GM12878 (cell line): Measurements from ENCODE around the gene ARAP2. TPM values are rescaled to one million over a fixed set of nuclear protein-coding genes. Genes with fewer than 3 reads are reported as not detected.
A peak's percentile ranks its signal among the peaks of the same experiment; 100 is the strongest.

Experiments
- ASH2L ChIP-seq: fragments of 300-600, 200-600 bp; sonication (generic); IDR thresholded peaks from 2 replicates; pipeline ENCODE4 v1.6.1; 2017; ENCODE audit warnings: low read depth, mild to moderate bottlenecking, borderline replicate concordance
- CHD2 ChIP-seq: IDR thresholded peaks from 2 replicates; pipeline ENCODE4 v1.6.1; 2011; ENCODE audit warnings: low read depth, low read length, improper control_type of control experiment, borderline replicate concordance
- FOS ChIP-seq: IDR thresholded peaks from 3 replicates; pipeline ENCODE4 v1.6.1; 2011; ENCODE audit warnings: borderline replicate concordance; ENCODE audit not compliant: insufficient read length; ENCODE audit errors: extremely low read depth
- HDGF ChIP-seq: fragments of 450-650 bp; IDR thresholded peaks from 2 replicates; pipeline ENCODE4 v1.6.1; 2016; ENCODE audit warnings: antibody characterized with exemption
- KAT2A ChIP-seq: conservative IDR thresholded peaks from 2 replicates; pipeline ENCODE4 v1.6.1; 2011; ENCODE audit warnings: low read depth, low read length; ENCODE audit not compliant: control insufficient read depth
- MEF2A ChIP-seq: IDR thresholded peaks from 2 replicates; pipeline ENCODE4 v1.6.1; 2011; ENCODE audit warnings: low read depth, mild to moderate bottlenecking, low read length, moderate library complexity; ENCODE audit not compliant: insufficient read depth
- NFYA ChIP-seq: IDR thresholded peaks from 2 replicates; pipeline ENCODE4 v1.6.1; 2011; ENCODE audit warnings: low read depth, mild to moderate bottlenecking, low read length, improper control_type of control experiment, borderline replicate concordance
- NR2C1 ChIP-seq: fragments of 450-650 bp; IDR thresholded peaks from 2 replicates; pipeline ENCODE4 v1.6.1; 2017; ENCODE audit warnings: antibody characterized with exemption, mild to moderate bottlenecking, moderate library complexity
- SMARCA5 ChIP-seq: fragments of 450-650 bp; IDR thresholded peaks from 2 replicates; pipeline ENCODE4 v1.6.1; 2017; ENCODE audit warnings: mild to moderate bottlenecking
- SP1 ChIP-seq: IDR thresholded peaks from one replicate; pipeline ENCODE4 v1.6.1; 2011; ENCODE audit warnings: low read depth, low read length
- SRF ChIP-seq, 2 experiments: IDR thresholded peaks; 2 replicates each; pipeline ENCODE4 v1.6.1; 2011; ENCODE audit warnings: low read depth in 2 of 2, low read length in 2 of 2, mild to moderate bottlenecking in 1 of 2, moderate library complexity in 1 of 2
- SUPT20H ChIP-seq: IDR thresholded peaks from 2 replicates; pipeline ENCODE4 v1.6.1; 2011; ENCODE audit warnings: low read depth, mild to moderate bottlenecking, low read length, moderate library complexity, borderline replicate concordance; ENCODE audit not compliant: control insufficient read depth
- WRNIP1 ChIP-seq: IDR thresholded peaks from 2 replicates; pipeline ENCODE4 v1.6.1; 2011; ENCODE audit warnings: low read depth, low read length, improper control_type of control experiment, borderline replicate concordance
- ZNF384 ChIP-seq: IDR thresholded peaks from 2 replicates; pipeline ENCODE4 v1.6.1; 2012; ENCODE audit warnings: low read depth, mild to moderate bottlenecking, low read length, improper control_type of control experiment, borderline replicate concordance
- ZNF622 ChIP-seq: fragments of 450-650 bp; IDR thresholded peaks from 2 replicates; pipeline ENCODE4 v1.6.1; 2017; ENCODE audit warnings: mild to moderate bottlenecking, inconsistent platforms
- polyA plus RNA-seq, 11 experiments: library from polyadenylated mRNA; depleted of rRNA in 4 of 11; unstranded in 6 of 11; stranded (reverse) in 5 of 11; fragments of >200 nt; fragmentation: Nextera tagmentation in 4 of 11; fragmentation: Illumina TruSeq in 1 of 11; extraction: Ambion mirVana in 4 of 11; extraction: Trizol in 1 of 11; gene quantifications; 1 replicate in 1 of 11; 2 replicates in 10 of 11; pipeline versions ENCODE4 v1.2.1 to v1.2.3, GENCODE V29; 2011 to 2016; ENCODE audit warnings: inconsistent platforms in 2 of 11, missing spikeins in 2 of 11, low read depth in 1 of 11
- total RNA-seq, 4 experiments: library from RNA; depleted of rRNA in 3 of 4; stranded (reverse); fragments of >200 nt in 3 of 4; fragmentation: Illumina TruSeq in 1 of 4; extraction: Trizol in 1 of 4; gene quantifications; 2 replicates each; pipeline versions ENCODE4 v1.2.1 to v1.2.3, GENCODE V29; 2013 to 2021
- TF ChIP-seq, protein P1 (sequence below): IDR thresholded peaks from 2 replicates; pipeline ENCODE4 v1.6.1; 2012; ENCODE audit warnings: mild to moderate bottlenecking, low read depth, low read length
- TF ChIP-seq, protein P2 (sequence below): fragments of 450-650 bp; conservative IDR thresholded peaks from 2 replicates; pipeline ENCODE4 v1.6.1; 2017; ENCODE audit warnings: mild to moderate bottlenecking, moderate library complexity
- TF ChIP-seq, protein P3 (sequence below): fragments of 450-650 bp; formaldehyde crosslinking; IDR thresholded peaks from 2 replicates; pipeline ENCODE4 v1.4.0; 2022; ENCODE audit warnings: mild to moderate bottlenecking, moderate library complexity
- TF ChIP-seq, protein P4 (sequence below): fragments of 450-650 bp; IDR thresholded peaks from 2 replicates; pipeline ENCODE4 v1.6.1; 2017; ENCODE audit warnings: mild to moderate bottlenecking
- TF ChIP-seq, protein P5 (sequence below): IDR thresholded peaks from 2 replicates; pipeline ENCODE4 v1.6.1; 2012; ENCODE audit warnings: low read depth, low read length, improper control_type of control experiment

Gene ARAP2
- total and polyA plus RNA-seq, 10 of the 15 experiments (the other 5 are each of a cell fraction or from before 2014, with no cell fraction given), result 5.4 to 36.1 (median 12.2) TPM

DNA sequence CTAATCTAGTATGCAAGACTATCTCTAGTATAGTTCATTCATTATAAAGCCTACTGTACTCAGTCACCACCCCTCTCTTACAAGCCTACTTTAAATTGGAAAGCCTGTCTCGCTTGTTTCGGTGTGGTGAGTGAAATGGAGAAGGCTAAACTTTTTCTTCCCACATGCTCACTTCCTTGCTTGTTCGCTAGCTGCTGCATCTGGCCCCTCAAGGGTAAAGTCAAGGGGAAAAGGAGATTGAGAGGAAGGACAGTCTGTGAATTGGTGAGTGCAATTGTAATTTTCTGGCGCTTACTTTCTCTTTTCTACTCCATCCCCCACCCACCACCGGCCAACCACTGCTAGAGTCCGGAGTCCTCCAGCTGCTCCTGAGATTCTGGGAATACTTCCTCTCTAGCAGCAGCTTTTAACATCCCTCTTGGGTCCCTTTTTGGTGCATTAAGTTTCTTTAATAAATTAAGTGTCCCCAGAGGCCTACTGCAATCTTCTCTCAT is 12.1 kb upstream of the ARAP2 start (continued):
- TF ChIP-seq, protein P1, sequence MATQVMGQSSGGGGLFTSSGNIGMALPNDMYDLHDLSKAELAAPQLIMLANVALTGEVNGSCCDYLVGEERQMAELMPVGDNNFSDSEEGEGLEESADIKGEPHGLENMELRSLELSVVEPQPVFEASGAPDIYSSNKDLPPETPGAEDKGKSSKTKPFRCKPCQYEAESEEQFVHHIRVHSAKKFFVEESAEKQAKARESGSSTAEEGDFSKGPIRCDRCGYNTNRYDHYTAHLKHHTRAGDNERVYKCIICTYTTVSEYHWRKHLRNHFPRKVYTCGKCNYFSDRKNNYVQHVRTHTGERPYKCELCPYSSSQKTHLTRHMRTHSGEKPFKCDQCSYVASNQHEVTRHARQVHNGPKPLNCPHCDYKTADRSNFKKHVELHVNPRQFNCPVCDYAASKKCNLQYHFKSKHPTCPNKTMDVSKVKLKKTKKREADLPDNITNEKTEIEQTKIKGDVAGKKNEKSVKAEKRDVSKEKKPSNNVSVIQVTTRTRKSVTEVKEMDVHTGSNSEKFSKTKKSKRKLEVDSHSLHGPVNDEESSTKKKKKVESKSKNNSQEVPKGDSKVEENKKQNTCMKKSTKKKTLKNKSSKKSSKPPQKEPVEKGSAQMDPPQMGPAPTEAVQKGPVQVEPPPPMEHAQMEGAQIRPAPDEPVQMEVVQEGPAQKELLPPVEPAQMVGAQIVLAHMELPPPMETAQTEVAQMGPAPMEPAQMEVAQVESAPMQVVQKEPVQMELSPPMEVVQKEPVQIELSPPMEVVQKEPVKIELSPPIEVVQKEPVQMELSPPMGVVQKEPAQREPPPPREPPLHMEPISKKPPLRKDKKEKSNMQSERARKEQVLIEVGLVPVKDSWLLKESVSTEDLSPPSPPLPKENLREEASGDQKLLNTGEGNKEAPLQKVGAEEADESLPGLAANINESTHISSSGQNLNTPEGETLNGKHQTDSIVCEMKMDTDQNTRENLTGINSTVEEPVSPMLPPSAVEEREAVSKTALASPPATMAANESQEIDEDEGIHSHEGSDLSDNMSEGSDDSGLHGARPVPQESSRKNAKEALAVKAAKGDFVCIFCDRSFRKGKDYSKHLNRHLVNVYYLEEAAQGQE, result no peak
- no peak for TF ChIP-seq CHD2
- no peak for TF ChIP-seq KAT2A
- TF ChIP-seq SMARCA5, result no peak
- no peak for TF ChIP-seq SP1
- TF ChIP-seq ZNF622, result no peak
- TF ChIP-seq, protein P2, sequence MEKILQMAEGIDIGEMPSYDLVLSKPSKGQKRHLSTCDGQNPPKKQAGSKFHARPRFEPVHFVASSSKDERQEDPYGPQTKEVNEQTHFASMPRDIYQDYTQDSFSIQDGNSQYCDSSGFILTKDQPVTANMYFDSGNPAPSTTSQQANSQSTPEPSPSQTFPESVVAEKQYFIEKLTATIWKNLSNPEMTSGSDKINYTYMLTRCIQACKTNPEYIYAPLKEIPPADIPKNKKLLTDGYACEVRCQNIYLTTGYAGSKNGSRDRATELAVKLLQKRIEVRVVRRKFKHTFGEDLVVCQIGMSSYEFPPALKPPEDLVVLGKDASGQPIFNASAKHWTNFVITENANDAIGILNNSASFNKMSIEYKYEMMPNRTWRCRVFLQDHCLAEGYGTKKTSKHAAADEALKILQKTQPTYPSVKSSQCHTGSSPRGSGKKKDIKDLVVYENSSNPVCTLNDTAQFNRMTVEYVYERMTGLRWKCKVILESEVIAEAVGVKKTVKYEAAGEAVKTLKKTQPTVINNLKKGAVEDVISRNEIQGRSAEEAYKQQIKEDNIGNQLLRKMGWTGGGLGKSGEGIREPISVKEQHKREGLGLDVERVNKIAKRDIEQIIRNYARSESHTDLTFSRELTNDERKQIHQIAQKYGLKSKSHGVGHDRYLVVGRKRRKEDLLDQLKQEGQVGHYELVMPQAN, result no peak
- no peak for TF ChIP-seq WRNIP1
- TF ChIP-seq ASH2L, result no peak
- no peak for TF ChIP-seq NFYA
- TF ChIP-seq, protein P3, sequence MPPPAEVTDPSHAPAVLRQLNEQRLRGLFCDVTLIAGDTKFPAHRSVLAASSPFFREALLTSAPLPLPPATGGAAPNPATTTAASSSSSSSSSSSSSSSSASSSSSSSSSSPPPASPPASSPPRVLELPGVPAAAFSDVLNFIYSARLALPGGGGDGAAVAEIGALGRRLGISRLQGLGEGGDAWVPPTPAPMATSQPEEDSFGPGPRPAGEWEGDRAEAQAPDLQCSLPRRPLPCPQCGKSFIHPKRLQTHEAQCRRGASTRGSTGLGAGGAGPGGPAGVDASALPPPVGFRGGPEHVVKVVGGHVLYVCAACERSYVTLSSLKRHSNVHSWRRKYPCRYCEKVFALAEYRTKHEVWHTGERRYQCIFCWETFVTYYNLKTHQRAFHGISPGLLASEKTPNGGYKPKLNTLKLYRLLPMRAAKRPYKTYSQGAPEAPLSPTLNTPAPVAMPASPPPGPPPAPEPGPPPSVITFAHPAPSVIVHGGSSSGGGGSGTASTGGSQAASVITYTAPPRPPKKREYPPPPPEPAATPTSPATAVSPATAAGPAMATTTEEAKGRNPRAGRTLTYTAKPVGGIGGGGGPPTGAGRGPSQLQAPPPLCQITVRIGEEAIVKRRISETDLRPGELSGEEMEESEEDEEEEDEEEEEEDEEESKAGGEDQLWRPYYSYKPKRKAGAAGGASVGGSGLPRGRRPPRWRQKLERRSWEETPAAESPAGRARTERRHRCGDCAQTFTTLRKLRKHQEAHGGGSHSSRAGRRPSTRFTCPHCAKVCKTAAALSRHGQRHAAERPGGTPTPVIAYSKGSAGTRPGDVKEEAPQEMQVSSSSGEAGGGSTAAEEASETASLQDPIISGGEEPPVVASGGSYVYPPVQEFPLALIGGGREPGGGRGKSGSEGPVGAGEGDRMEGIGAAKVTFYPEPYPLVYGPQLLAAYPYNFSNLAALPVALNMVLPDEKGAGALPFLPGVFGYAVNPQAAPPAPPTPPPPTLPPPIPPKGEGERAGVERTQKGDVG (CRISPR knock-in tag), result no peak
- TF ChIP-seq ZNF384, result no peak
- TF ChIP-seq, protein P4, sequence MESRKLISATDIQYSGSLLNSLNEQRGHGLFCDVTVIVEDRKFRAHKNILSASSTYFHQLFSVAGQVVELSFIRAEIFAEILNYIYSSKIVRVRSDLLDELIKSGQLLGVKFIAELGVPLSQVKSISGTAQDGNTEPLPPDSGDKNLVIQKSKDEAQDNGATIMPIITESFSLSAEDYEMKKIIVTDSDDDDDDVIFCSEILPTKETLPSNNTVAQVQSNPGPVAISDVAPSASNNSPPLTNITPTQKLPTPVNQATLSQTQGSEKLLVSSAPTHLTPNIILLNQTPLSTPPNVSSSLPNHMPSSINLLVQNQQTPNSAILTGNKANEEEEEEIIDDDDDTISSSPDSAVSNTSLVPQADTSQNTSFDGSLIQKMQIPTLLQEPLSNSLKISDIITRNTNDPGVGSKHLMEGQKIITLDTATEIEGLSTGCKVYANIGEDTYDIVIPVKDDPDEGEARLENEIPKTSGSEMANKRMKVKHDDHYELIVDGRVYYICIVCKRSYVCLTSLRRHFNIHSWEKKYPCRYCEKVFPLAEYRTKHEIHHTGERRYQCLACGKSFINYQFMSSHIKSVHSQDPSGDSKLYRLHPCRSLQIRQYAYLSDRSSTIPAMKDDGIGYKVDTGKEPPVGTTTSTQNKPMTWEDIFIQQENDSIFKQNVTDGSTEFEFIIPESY, result no peak
- TF ChIP-seq SUPT20H, result no peak
- no peak for TF ChIP-seq NR2C1
- TF ChIP-seq, protein P5, sequence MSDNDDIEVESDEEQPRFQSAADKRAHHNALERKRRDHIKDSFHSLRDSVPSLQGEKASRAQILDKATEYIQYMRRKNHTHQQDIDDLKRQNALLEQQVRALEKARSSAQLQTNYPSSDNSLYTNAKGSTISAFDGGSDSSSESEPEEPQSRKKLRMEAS, result no peak
- TF ChIP-seq FOS, result no peak
- TF ChIP-seq HDGF, result no peak
- 0 out of 2 replicates have a peak, but pooled peaks have one; percentile 48 for TF ChIP-seq MEF2A
- no peak for TF ChIP-seq SRF (IDR thresholded peaks at IDR 0.05; ENCODE audit: low read depth in 2 of 2, low read length in 2 of 2)
